ENCODE measurements around the gene CCDC9B.

CCDC9B gene

GRCh38 chr15:40329804-40330203 lies 10.9 kb downstream of the CCDC9B start:
- DNase-seq (ENCODE audit: low read depth), result no peak

- no peak for DNase-seq (ENCODE audit: low read depth)
Measured at GRCh38 chr15:40328751-40329150, 12.0 kb downstream of the CCDC9B start.

- peak; percentile 47 for DNase-seq (ENCODE audit: low read depth)
Measured at GRCh38 chr15:40328176-40328575, 12.6 kb downstream of the CCDC9B start.

DNA sequence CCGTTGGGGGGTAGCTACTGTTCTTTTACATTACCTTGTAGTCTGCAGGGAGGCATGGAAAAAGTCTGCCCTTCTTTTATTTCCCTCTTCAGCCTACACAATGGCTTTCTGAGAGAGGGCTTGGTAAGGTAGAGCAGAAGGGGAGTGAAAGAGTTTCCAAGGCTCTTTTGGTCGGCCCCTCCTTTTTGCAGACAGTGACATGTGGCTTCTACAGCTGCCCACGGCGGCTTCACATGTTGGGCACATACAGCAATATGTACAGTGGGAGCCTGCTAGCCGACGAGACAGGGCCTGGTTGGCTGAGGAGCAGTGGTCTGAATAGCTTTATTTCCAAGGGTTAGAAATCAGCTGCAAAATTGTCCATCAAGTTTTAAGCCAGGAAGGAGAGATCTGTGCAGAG lies 13.3 kb downstream of the CCDC9B start:
- no peak for DNase-seq (ENCODE audit: low read depth)

DNA sequence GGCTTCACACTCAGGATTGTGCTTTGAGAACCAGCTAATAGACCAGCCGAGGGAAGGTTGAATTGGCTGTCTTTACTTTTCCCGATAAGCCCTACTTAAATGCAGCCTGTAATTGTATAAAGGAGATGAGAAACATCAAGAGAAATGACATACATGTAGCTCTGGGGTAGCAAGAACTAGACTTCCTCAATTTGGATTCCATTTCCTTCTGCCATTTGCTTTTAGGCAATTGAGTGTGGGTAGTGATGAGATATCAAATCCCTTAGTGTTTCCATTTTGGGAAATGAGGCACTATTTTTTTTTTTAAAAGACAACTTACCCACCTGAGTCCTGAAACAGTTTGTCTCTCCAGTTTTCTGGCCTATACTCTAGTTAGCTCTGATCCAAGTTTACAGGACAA lies 15.0 kb downstream of the CCDC9B start:
- no peak for DNase-seq (ENCODE audit: low read depth)

DNA sequence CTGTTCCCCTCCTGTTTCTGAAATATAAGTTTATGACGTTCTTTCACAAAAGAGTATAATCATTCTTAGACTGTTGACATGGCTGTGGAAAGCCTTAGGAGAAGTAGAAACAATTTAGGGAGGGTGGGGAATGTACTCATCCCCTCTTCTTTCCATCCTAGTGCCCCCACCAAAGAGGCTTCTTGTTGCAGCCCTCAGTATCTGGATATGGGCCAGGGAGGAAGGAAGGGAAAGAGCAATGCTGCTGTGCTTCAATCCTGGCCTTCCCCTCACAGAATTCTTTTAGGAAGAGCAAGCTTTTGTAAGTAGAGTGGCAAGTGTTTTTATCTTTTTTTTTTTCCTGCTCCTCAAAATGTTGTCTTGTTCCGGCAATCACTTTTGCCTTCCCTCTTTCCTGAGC lies 15.6 kb downstream of the CCDC9B start:
- DNase-seq (ENCODE audit: low read depth), result no peak

- DNase-seq (ENCODE audit: low read depth), result no peak
Measured at GRCh38 chr15:40323953-40324937, 16.5 kb downstream of the CCDC9B start.

GRCh38 chr15:40323239-40323952 lies 17.3 kb downstream of the CCDC9B start, which contains the start of gene INAFM2:
Gene INAFM2 (plus strand): TSS chr15:40323692. CDS start chr15:40324056, 364 bp downstream.
- peak; percentile 76 for DNase-seq (ENCODE audit: low read depth)

GRCh38 chr15:40322531-40323238 lies 18.1 kb downstream of the CCDC9B start:
- no peak for DNase-seq (ENCODE audit: low read depth)

DNA sequence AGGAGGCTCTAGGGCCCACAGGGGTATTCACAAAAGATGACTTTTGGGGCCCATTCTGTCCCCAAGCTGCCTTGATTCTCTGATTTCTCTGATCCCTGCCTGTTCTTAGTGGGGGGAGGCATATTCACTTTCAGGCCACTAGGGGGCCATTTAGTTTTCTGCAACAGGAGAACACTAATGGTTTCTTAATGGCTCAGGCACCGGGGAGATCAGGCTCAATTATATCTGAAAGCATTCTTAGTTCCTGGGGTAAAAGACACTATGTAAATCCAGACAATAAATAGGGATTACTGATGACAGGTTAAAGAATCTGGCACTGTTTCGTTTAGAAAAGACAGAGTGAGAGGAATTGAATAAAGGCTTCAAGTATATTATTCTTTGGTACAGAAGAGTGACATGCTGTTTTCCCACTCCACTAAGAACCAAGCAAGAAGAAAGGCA lies 19.8 kb downstream of the CCDC9B start:
- no peak for DNase-seq (ENCODE audit: low read depth)

GRCh38 chr15:40320409-40320808 lies 20.3 kb downstream of the CCDC9B start:
- DNase-seq (ENCODE audit: low read depth), result no peak

- no peak for DNase-seq (ENCODE audit: low read depth)
Measured at GRCh38 chr15:40317580-40317979, 23.2 kb downstream of the CCDC9B start.

- DNase-seq (ENCODE audit: low read depth), result no peak
Measured at GRCh38 chr15:40316931-40317330, 23.8 kb downstream of the CCDC9B start.

DNA sequence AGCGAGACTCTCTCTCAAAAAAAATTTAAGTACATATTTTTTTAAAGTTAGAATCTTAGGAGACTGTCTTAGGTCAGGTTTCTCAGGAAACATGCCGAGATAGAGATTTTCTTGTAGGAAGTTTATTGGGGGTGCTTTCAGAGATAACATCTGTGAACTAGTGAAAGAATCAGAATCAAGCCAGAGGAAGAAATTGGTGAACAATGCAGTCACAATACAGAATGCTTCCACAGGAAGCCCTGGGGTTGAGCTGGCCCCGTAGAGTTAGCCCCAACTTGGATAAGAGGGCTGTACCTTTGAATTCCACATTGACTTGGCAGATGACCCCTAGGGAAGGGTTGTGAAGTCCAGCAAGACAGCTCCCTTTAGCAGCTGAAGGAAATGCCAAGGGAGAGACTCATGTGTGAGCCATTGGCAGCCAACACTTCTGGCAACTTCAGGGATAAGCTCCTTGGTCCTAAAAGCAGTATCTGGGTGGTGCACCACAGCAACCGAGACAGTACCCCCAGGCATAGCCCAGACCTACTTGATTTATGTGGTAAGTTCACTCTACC lies 25.9 kb downstream of the CCDC9B start:
- DNase-seq (ENCODE audit: low read depth), result no peak

GRCh38 chr15:40313531-40314398 lies 27.0 kb downstream of the CCDC9B start:
- no peak for DNase-seq (ENCODE audit: low read depth)

DNA sequence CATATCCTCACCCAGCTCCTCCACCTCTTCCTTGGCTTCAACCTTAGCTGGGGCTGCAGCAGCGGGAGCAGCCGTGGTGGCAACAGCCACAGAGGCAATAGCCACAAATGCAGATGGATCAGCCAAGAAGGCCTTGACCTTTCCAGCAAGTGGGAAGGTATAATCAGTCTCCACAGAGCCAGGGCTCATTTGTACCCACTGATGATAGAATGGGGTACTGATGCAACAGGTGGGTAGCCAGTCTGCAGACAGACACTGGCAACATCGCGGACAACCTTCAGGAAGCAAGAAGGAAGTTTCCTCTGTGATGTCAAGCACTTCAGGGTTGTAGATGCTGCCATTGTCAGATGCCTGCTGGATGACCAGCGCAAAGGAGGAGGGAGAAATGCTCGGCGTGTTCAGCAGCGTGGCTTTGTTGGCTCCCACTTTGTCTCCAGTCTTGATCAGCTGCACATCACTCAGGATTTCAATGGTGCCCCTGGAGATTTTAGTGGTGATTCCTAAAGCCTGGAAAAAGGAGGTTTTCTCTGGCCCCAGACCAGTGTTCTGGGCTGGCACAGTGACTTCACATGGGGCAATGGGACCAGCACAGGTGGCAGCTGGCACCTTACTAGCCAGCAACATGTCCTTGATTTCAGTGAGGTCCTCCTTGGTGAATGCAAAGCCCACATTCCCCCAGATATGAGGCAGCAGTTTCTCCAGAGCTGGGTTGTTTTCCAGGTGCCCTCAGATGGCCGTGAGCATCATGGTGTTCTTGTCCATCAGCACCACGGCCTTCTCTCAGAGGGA lies 28.2 kb downstream of the CCDC9B start:
- no peak for DNase-seq (ENCODE audit: low read depth)

DNA sequence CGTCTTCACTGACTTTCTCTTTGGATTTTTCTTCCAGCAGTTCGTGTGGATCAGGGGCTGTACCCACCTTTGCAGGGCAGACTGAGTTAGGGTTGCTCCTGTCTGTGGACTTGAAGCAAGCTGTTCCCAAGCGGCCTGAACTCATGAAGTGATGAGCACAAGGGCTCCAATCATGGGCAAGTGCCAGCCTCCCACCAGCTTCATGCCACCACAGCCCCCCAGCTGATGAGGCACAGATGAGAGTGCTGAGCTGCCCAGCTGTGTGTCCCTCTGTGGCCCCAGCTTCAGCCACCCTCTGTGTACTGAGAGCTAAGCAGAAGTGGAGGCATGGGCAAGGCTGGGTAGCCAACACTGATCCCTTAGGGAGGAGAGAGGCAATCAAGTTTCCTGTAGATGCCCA lies 29.7 kb downstream of the CCDC9B start:
- DNase-seq (ENCODE audit: low read depth), result no peak

DNA sequence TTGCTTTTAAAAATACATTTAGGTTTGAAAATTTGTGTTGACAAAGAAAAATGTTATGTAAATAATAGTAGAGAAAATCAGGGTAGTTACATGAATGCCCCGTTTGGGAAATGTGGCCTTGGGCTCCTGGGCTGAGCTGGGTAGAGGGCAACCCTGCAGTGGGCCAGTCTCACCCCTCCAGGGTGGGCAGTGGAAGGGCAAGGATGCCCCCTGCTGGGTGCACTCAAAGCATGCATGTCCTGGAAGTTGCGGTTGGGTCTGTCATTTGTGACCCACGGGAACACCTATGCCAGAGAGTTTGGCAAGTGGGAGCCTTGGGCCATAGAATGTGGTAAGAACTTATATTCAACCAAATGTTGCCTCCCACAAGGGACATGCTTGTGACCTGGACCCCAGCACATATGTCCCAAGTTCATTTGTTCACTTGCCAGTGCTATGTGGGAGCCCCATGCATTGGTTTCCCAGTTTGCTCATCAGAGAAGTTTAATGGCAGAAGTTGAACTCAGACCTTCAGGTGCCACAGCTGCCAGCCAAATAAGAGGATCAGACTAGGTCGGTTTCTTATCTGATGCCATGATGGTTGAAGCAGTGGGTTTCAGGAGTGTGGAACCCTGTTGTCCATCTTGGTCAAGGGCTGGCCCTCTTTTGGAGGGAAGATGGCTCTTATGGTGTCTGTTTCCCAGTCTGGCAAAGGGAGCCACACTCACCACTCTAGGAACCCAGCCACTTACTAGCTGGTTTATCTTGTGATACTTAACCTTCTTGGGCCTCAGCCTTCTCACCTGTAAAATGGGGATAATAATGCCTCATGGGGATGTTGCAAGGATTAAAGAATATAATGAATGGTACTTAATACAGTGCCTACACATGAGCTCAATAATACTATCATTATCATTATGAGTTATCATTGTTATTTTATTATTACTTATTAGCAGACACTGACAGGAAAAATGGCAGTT lies 30.5 kb downstream of the CCDC9B start:
- no peak for DNase-seq (ENCODE audit: low read depth)

GRCh38 chr15:40309344-40309862 lies 31.3 kb downstream of the CCDC9B start:
- DNase-seq (ENCODE audit: low read depth), result no peak
